ENCODE data around the gene FTO.

The FTO gene

GRCh38 chr16:54160939-54161897 is 457.3 kb downstream of the FTO start:
- no peak for DNase-seq (ENCODE audit: low spot score)

- DNase-seq (ENCODE audit: low spot score) = no peak
These were observed 459.4 kb downstream of the FTO start for GRCh38 chr16:54163197-54163843.

- DNase-seq (ENCODE audit: low spot score) = no peak
These were observed 460.8 kb downstream of the FTO start for GRCh38 chr16:54164789-54165173.

- DNase-seq (ENCODE audit: low spot score) = no peak
These were observed 461.4 kb downstream of the FTO start for GRCh38 chr16:54165174-54165911.

- no peak for DNase-seq (ENCODE audit: low spot score)
These were observed 462.2 kb downstream of the FTO start for GRCh38 chr16:54165912-54166865.

GRCh38 chr16:54169112-54169511 is 465.2 kb downstream of the FTO start:
- DNase-seq (ENCODE audit: low spot score) = no peak

GRCh38 chr16:54171626-54172537 is 467.9 kb downstream of the FTO start:
- no peak for DNase-seq (ENCODE audit: low spot score)

GRCh38 chr16:54173490-54173889 is 469.5 kb downstream of the FTO start:
- no peak for DNase-seq (ENCODE audit: low spot score)

- peak; percentile 28 for DNase-seq (ENCODE audit: low spot score)
These were observed 470.2 kb downstream of the FTO start for GRCh38 chr16:54174201-54174600.

GRCh38 chr16:54174750-54175149 is 470.8 kb downstream of the FTO start:
- DNase-seq (ENCODE audit: low spot score) = no peak

GRCh38 chr16:54175169-54175551 is 471.2 kb downstream of the FTO start:
- DNase-seq (ENCODE audit: low spot score) = no peak

- DNase-seq (ENCODE audit: low spot score) = no peak
These were observed 471.8 kb downstream of the FTO start for GRCh38 chr16:54175552-54176375.

- DNase-seq (ENCODE audit: low spot score) = peak; percentile 69
These were observed 472.5 kb downstream of the FTO start for GRCh38 chr16:54176376-54176901.

- no peak for DNase-seq (ENCODE audit: low spot score)
These were observed 473.3 kb downstream of the FTO start for GRCh38 chr16:54177052-54177861.

GRCh38 chr16:54177862-54178477 is 474.0 kb downstream of the FTO start:
- no peak for DNase-seq (ENCODE audit: low spot score)

- DNase-seq (ENCODE audit: low spot score) = no peak
These were observed 474.6 kb downstream of the FTO start for GRCh38 chr16:54178478-54178976.

All from iPS-NIHi11 (cell line).